Neural cell (in vitro differentiated cells): ENCODE data around the gene CNIH3.

Experiments
- POLR2AphosphoS5 ChIP-seq: IDR thresholded peaks from 2 replicates; pipeline ENCODE4 v1.6.1; 2012
- TF ChIP-seq, protein P1 (sequence below): fragments of 450-650 bp; IDR thresholded peaks from 2 replicates; pipeline ENCODE4 v1.5.1; 2014; ENCODE audit warnings: antibody characterized with exemption, mild to moderate bottlenecking, moderate library complexity; ENCODE audit not compliant: poor library complexity, severe bottlenecking

DNA sequence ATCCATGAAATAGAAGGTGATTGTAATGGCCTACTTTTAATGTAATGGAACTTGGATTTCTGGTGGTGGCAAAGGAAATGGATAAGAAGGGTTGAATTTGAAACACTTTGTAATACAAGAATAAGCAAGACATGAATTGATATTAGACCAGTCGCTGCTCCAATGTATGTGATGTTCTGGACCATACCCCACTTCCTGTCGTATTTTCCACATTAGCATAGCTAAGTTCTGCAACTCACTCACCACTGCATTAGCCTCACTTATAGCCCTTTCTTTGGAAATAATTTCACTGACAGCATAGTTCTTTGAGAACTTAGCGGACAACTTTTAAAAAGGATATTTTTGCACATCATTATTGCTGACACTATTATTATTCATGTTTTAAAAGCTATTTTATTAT is 32.3 kb upstream of the CNIH3 start:
- no peak for TF ChIP-seq POLR2AphosphoS5
- TF ChIP-seq, protein P1, sequence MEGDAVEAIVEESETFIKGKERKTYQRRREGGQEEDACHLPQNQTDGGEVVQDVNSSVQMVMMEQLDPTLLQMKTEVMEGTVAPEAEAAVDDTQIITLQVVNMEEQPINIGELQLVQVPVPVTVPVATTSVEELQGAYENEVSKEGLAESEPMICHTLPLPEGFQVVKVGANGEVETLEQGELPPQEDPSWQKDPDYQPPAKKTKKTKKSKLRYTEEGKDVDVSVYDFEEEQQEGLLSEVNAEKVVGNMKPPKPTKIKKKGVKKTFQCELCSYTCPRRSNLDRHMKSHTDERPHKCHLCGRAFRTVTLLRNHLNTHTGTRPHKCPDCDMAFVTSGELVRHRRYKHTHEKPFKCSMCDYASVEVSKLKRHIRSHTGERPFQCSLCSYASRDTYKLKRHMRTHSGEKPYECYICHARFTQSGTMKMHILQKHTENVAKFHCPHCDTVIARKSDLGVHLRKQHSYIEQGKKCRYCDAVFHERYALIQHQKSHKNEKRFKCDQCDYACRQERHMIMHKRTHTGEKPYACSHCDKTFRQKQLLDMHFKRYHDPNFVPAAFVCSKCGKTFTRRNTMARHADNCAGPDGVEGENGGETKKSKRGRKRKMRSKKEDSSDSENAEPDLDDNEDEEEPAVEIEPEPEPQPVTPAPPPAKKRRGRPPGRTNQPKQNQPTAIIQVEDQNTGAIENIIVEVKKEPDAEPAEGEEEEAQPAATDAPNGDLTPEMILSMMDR, result no peak
